HepG2 (cell line): ENCODE results near the gene VAMP2. TPM values are rescaled to one million over a fixed set of nuclear protein-coding genes. Genes with fewer than 3 reads are reported as not detected.

Experiments used
- ATAC-seq: fragments of 200-7000 bp; cut with Tn5 transposase; 3 replicates; pipeline ENCODE4 v1.9.1; 2020; ENCODE audit warnings: mild to moderate bottlenecking, moderate library complexity
- BruUV-seq: library from RNA; stranded (reverse); fragments of 400-500 nt; replicated peaks from 2 replicates; lab custom pipeline; 2021; lab: Mats Ljungman, UMichigan
- CTCF ChIA-PET: fragments of 300-600 bp; formaldehyde crosslinking; extraction: SDS; loops from one replicate; lab custom pipeline; 2021; ENCODE audit warnings: low total read pairs, inconsistent platforms, low intra/inter-chr PET ratio; lab: Yijun Ruan, JAX
- POLR2A ChIA-PET: fragments of 350-600 bp; sonication (Branson Sonifier 250); formaldehyde crosslinking; loops from one replicate; lab custom pipeline; 2020; ENCODE audit warnings: antibody characterized with exemption, inconsistent platforms; lab: Yijun Ruan, JAX
- DNase-seq: peaks from one replicate; pipeline ENCODE4 v3.0.0-alpha.2; 2015; ENCODE audit warnings: low spot score
- FAIRE-seq: peaks from 3 replicates; lab custom pipeline; 2011; peaks lifted over from hg19 to GRCh38; lab: Jason Lieb, UNC
- H2AFZ ChIP-seq: one replicate; pipeline ENCODE4 v1.6.1; 2011; ENCODE audit warnings: low read length, inconsistent platforms
- H3K27ac ChIP-seq: fragments of 300-600 bp; 3 replicates; pipeline ENCODE4 v1.8.0; 2011; ENCODE audit warnings: mixed run types, mild to moderate bottlenecking, mixed read lengths, low read length, inconsistent platforms; ENCODE audit not compliant: insufficient read depth; ENCODE audit errors: extremely low read length
- H3K27me3 ChIP-seq, 2 experiments: fragments of 200-600 bp in 1 of 2; 2 replicates in 1 of 2; 3 replicates in 1 of 2; pipeline versions ENCODE4 v1.6.0 to v1.8.0; 2011; ENCODE audit warnings: low read length in 2 of 2, mild to moderate bottlenecking in 2 of 2, moderate library complexity in 2 of 2, inconsistent platforms in 1 of 2; ENCODE audit not compliant: insufficient read depth in 2 of 2, control insufficient read depth in 1 of 2
- H3K36me3 ChIP-seq, 2 experiments: fragments of 200-600 bp in 1 of 2; replicated peaks in 1 of 2; 2 replicates in 1 of 2; 3 replicates in 1 of 2; pipeline versions ENCODE4 v1.5.1 to v1.8.0; 2011; ENCODE audit warnings: low read length in 2 of 2, inconsistent platforms in 1 of 2; ENCODE audit not compliant: insufficient read depth in 2 of 2, control insufficient read depth in 1 of 2
- H3K4me1 ChIP-seq: 2 replicates; pipeline ENCODE4 v1.5.1; 2012; ENCODE audit warnings: low read length, inconsistent platforms; ENCODE audit not compliant: insufficient read depth
- H3K4me2 ChIP-seq: 2 replicates; pipeline ENCODE4 v1.6.0; 2011; ENCODE audit warnings: low read depth, low read length, inconsistent platforms
- H3K4me3 ChIP-seq, 3 experiments: fragments of 200-600 bp in 1 of 3; sonication (generic), shearing (Covaris generic) in 1 of 3; replicated peaks in 1 of 3; 2 replicates each; pipeline ENCODE4 v1.5.1; 2011 to 2016; ENCODE audit warnings: low read length in 3 of 3, inconsistent platforms in 2 of 3, low read depth in 2 of 3, mild to moderate bottlenecking in 2 of 3, control low read depth in 1 of 3, mixed read lengths in 1 of 3; ENCODE audit not compliant: insufficient read depth in 1 of 3
- H3K79me2 ChIP-seq: one replicate; pipeline ENCODE4 v1.6.1; 2011; ENCODE audit warnings: low read length, inconsistent platforms; ENCODE audit not compliant: insufficient read depth
- H3K9ac ChIP-seq: 2 replicates; pipeline ENCODE4 v1.6.0; 2011; ENCODE audit warnings: mild to moderate bottlenecking, low read depth, low read length, inconsistent platforms; ENCODE audit not compliant: insufficient read depth
- H3K9me3 ChIP-seq: 2 replicates; pipeline ENCODE4 v1.5.1; 2012; ENCODE audit warnings: mild to moderate bottlenecking, low read length
- H4K20me1 ChIP-seq: 2 replicates; pipeline ENCODE4 v1.6.0; 2011; ENCODE audit warnings: inconsistent platforms, mild to moderate bottlenecking, low read length, moderate library complexity; ENCODE audit not compliant: insufficient read depth
- ARHGAP35 ChIP-seq: sonication (generic); formaldehyde crosslinking; IDR thresholded peaks from 2 replicates; pipeline ENCODE4 v1.9.0; 2022; ENCODE audit warnings: mild to moderate bottlenecking, inconsistent platforms, moderate library complexity, missing genetic modification reagents, borderline replicate concordance
- EEA1 ChIP-seq: sonication (generic); formaldehyde crosslinking; IDR thresholded peaks from 2 replicates; pipeline ENCODE4 v1.5.1; 2020; ENCODE audit warnings: mild to moderate bottlenecking, missing genetic modification reagents, borderline replicate concordance
- HNRNPLL ChIP-seq: fragments of 200-400 bp; formaldehyde crosslinking; IDR thresholded peaks from 2 replicates; pipeline ENCODE4 v1.6.1; 2017; ENCODE audit warnings: mild to moderate bottlenecking, low read depth, low read length; ENCODE audit not compliant: poor library complexity, severe bottlenecking
- KDM3A ChIP-seq: IDR thresholded peaks from 2 replicates; pipeline ENCODE4 v1.6.1; 2018; ENCODE audit warnings: low read depth, missing compliant biosample characterization
- MAZ ChIP-seq, 2 experiments: sonication (generic) in 1 of 2; formaldehyde crosslinking in 1 of 2; IDR thresholded peaks; 2 replicates each; pipeline versions ENCODE4 v1.5.0 to v1.6.1; 2012 to 2020; ENCODE audit warnings: low read depth in 2 of 2, mild to moderate bottlenecking in 2 of 2, borderline replicate concordance in 1 of 2, improper control_type of control experiment in 1 of 2, low read length in 1 of 2, missing genetic modification reagents in 1 of 2, moderate library complexity in 1 of 2
- ZBTB21 ChIP-seq: sonication (generic); formaldehyde crosslinking; IDR thresholded peaks from 2 replicates; pipeline ENCODE4 v1.4.0; 2020; ENCODE audit warnings: missing genetic modification reagents
- ZBTB33 ChIP-seq: sonication (generic); formaldehyde crosslinking; IDR thresholded peaks from 2 replicates; pipeline ENCODE4 v1.4.0; 2020; ENCODE audit warnings: missing genetic modification reagents
- ZFY ChIP-seq: sonication (generic); formaldehyde crosslinking; IDR thresholded peaks from 2 replicates; pipeline ENCODE4 v1.4.0; 2020; ENCODE audit warnings: missing genetic modification reagents
- ZNF383 ChIP-seq: sonication (generic); formaldehyde crosslinking; IDR thresholded peaks from 2 replicates; pipeline ENCODE4 v1.4.0; 2020; ENCODE audit warnings: missing genetic modification reagents, mild to moderate bottlenecking, borderline replicate concordance
- ZNF546 ChIP-seq: sonication (generic); formaldehyde crosslinking; conservative IDR thresholded peaks from 2 replicates; pipeline ENCODE4 v1.8.1; 2023; ENCODE audit warnings: mild to moderate bottlenecking, missing genetic modification reagents
- ZNF609 ChIP-seq: sonication (generic); formaldehyde crosslinking; IDR thresholded peaks from 2 replicates; pipeline ENCODE4 v1.4.0; 2020; ENCODE audit warnings: mild to moderate bottlenecking, missing genetic modification reagents, borderline replicate concordance
- ZNF816 ChIP-seq: sonication (generic); formaldehyde crosslinking; IDR thresholded peaks from 2 replicates; pipeline ENCODE4 v1.8.0; 2022; ENCODE audit warnings: missing genetic modification reagents, mild to moderate bottlenecking, borderline replicate concordance
- WGBS: methylation state at CpG from one replicate; pipeline ENCODE4 v1.1.6; 2017; ENCODE audit warnings: low lambda C conversion rate; 5-methylcytosine and 5-hydroxymethylcytosine counted together
- in situ Hi-C: cut with HindIII; loops from 2 replicates; pipeline ENCODE4 v1.10.0; 2017; ENCODE audit warnings: low pct_unique_long_range_greater_than_20kb; ENCODE audit not compliant: extremely low pct_ligation_motif_present
- intact Hi-C: fragments of 100-400 bp; cut with micrococcal nuclease; formaldehyde crosslinking; loops from one replicate; pipeline ENCODE4 v1.10.0; 2022; ENCODE audit not compliant: unreplicated experiment
- polyA plus RNA-seq, 8 experiments: library from polyadenylated mRNA; depleted of rRNA in 3 of 8; stranded (reverse) in 7 of 8; unstranded in 1 of 8; fragments of >200 nt; fragmentation: Illumina TruSeq in 4 of 8; extraction: Trizol in 4 of 8; gene quantifications; 2 replicates each; pipeline versions ENCODE4 v1.2.1 to v1.2.3, GENCODE V29; 2011 to 2016; ENCODE audit warnings: low read depth in 4 of 8, missing spikeins in 1 of 8, mixed read lengths in 1 of 8; ENCODE audit not compliant: insufficient read depth in 1 of 8
- total RNA-seq, 5 experiments: library from RNA; depleted of rRNA; stranded (reverse); fragments of >200 nt; fragmentation: Illumina TruSeq; extraction: Trizol; gene quantifications; 2 replicates each; pipeline ENCODE4 v1.2.3, GENCODE V29; 2016; ENCODE audit warnings: low read depth in 1 of 5

The VAMP2 gene
- total and polyA plus RNA-seq, 2 of the 13 experiments (the other 11 are each of a cell fraction or from before 2014, with no cell fraction given) = 3.9 to 17.2 TPM

GRCh38 chr17:8144401-8145231 lies 18.1 kb downstream of the VAMP2 start:
- no peak for FAIRE-seq
- ChIA-PET CTCF (no interaction called here), POLR2A (interaction anchor here (0.7 to 1.0 kb wide), 2 partner anchors 29 to 79 kb away, joined by 3 to 4 read pairs; no protein-coding TSS in a partner anchor)
- H4K20me1 ChIP-seq = 0 out of 2 replicates have a peak, but pooled peaks cover 3% of the 10 kb centered on the region
- no peaks in the 10 kb centered on the region for H3K9me3 ChIP-seq
- H3K9ac ChIP-seq = no peak overlapping the region
- no peaks in the 10 kb centered on the region for H3K27me3 ChIP-seq
- intact Hi-C loops = loop anchor here (5.0 kb wide), 1 partner anchor 478 kb away; no protein-coding TSS in a partner anchor
- no peak for DNase-seq
- H3K36me3 ChIP-seq = peaks cover 18 to 42% of the 10 kb centered on the region in 2 experiments; a peak in 4 of 5 replicates
- H3K79me2 ChIP-seq = no peaks in the 10 kb centered on the region
- H2AFZ ChIP-seq = no peak overlapping the region
- BruUV-seq = no TSS peak
- peaks cover 2% of the 10 kb centered on the region; the same call in 1 of the 2 replicates for H3K4me1 ChIP-seq
- H3K4me2 ChIP-seq = no peak overlapping the region
- WGBS = 97% methylated on average over 6 of the region's 15 CpGs
- ATAC-seq = no peak
- no peak overlapping the region for H3K27ac ChIP-seq
- H3K4me3 ChIP-seq = no peak overlapping the region
- TF ChIP-seq ZBTB33 (CRISPR knock-in tag) (no peak), KDM3A (CRISPR knock-in tag) (no peak), ZNF383 (CRISPR knock-in tag) (no peak), EEA1 (no peak), ZNF816 (CRISPR knock-in tag) (no peak), ZNF546 (no peak), ZFY (CRISPR knock-in tag) (no peak), ZBTB21 (CRISPR knock-in tag) (no peak), ARHGAP35 (no peak), MAZ (IDR thresholded peaks at IDR 0.05; ENCODE audit: borderline replicate concordance, low read depth, low read length) (no peak), MAZ (CRISPR knock-in tag; IDR thresholded peaks at IDR 0.05; ENCODE audit: low read depth) (no peak), ZNF609 (no peak), HNRNPLL (no peak)
- TF ChIP-seq, all 625 proteins: peak for 0
- in situ Hi-C loops = no loop called here
